K562 (cell line): ENCODE data around the gene SLC48A1. TPM values are rescaled to one million over a fixed set of nuclear protein-coding genes. Genes with fewer than 3 reads are reported as not detected.
A peak's percentile ranks its signal among the peaks of the same experiment; 100 is the strongest.

Experiments used
- BCOR ChIP-seq: fragments of 450-650 bp; IDR thresholded peaks from 2 replicates; pipeline ENCODE4 v1.6.1; 2016
- CREBBP ChIP-seq: IDR thresholded peaks from one replicate; pipeline ENCODE4 v1.6.1; 2012; ENCODE audit warnings: low read depth, mild to moderate bottlenecking, control low read depth, inconsistent platforms, low read length
- GATAD2A ChIP-seq: fragments of 450-650 bp; IDR thresholded peaks from 2 replicates; pipeline ENCODE4 v1.6.1; 2017
- MYNN ChIP-seq, 2 experiments: sonication (generic); formaldehyde crosslinking in 1 of 2; IDR thresholded peaks; 2 replicates each; pipeline versions ENCODE4 v1.5.0 to v1.6.1; 2016 to 2020; ENCODE audit warnings: antibody characterized with exemption in 1 of 2, missing genetic modification reagents in 1 of 2
- NR3C1 ChIP-seq: sonication (generic); formaldehyde crosslinking; IDR thresholded peaks from 2 replicates; pipeline ENCODE4 v1.8.1; 2022; ENCODE audit warnings: missing genetic modification reagents
- RB1 ChIP-seq: fragments of 450-650 bp; IDR thresholded peaks from 2 replicates; pipeline ENCODE4 v1.6.1; 2017; ENCODE audit warnings: low read depth, mild to moderate bottlenecking
- RBM25 ChIP-seq: fragments of 200-400 bp; formaldehyde crosslinking; IDR thresholded peaks from 2 replicates; pipeline ENCODE4 v1.6.1; 2018; ENCODE audit warnings: low read length, low read depth, moderate library complexity; ENCODE audit not compliant: severe bottlenecking
- SIRT6 ChIP-seq: IDR thresholded peaks from one replicate; pipeline ENCODE4 v1.6.1; 2012; ENCODE audit warnings: low read depth, mild to moderate bottlenecking, control low read depth, inconsistent platforms, low read length, moderate library complexity
- polyA plus RNA-seq, 8 experiments: library from polyadenylated mRNA; depleted of rRNA in 4 of 8; stranded (reverse) in 5 of 8; unstranded in 3 of 8; fragments of >200 nt; fragmentation: Nextera tagmentation in 2 of 8; fragmentation: Illumina TruSeq in 1 of 8; extraction: Ambion mirVana in 2 of 8; extraction: Trizol in 1 of 8; gene quantifications; 2 replicates each; pipeline versions ENCODE4 v1.2.1 to v1.2.3, GENCODE V29; 2011 to 2014; ENCODE audit warnings: inconsistent platforms in 1 of 8, missing spikeins in 1 of 8
- total RNA-seq, 7 experiments: library from RNA; depleted of rRNA in 6 of 7; stranded (reverse); fragments of >200 nt in 6 of 7; fragmentation: Illumina TruSeq in 2 of 7; extraction: Trizol in 2 of 7; gene quantifications; 2 replicates each; pipeline versions ENCODE4 v1.2.1 to v1.2.3, GENCODE V29; 2011 to 2021; ENCODE audit warnings: low replicate concordance in 1 of 7
- TF ChIP-seq, protein P1 (sequence below): fragments of 450-650 bp; IDR thresholded peaks from 2 replicates; pipeline ENCODE4 v1.6.1; 2014; ENCODE audit warnings: low read depth, mild to moderate bottlenecking, moderate library complexity, borderline replicate concordance
- TF ChIP-seq, protein P2 (sequence below): fragments of 450-650 bp; IDR thresholded peaks from 2 replicates; pipeline ENCODE4 v1.7.0; 2016; ENCODE audit warnings: borderline replicate concordance
- TF ChIP-seq, protein P3 (sequence below), 2 experiments: IDR thresholded peaks; 2 replicates each; pipeline ENCODE4 v1.6.1; 2012; ENCODE audit warnings: improper control_type of control experiment in 2 of 2, low read depth in 2 of 2, low read length in 2 of 2, borderline replicate concordance in 1 of 2

Gene SLC48A1
- total and polyA plus RNA-seq, 9 of the 15 experiments (the other 6 are each of a cell fraction or from before 2014, with no cell fraction given), result 10.7 to 37.5 (median 18.7) TPM

DNA sequence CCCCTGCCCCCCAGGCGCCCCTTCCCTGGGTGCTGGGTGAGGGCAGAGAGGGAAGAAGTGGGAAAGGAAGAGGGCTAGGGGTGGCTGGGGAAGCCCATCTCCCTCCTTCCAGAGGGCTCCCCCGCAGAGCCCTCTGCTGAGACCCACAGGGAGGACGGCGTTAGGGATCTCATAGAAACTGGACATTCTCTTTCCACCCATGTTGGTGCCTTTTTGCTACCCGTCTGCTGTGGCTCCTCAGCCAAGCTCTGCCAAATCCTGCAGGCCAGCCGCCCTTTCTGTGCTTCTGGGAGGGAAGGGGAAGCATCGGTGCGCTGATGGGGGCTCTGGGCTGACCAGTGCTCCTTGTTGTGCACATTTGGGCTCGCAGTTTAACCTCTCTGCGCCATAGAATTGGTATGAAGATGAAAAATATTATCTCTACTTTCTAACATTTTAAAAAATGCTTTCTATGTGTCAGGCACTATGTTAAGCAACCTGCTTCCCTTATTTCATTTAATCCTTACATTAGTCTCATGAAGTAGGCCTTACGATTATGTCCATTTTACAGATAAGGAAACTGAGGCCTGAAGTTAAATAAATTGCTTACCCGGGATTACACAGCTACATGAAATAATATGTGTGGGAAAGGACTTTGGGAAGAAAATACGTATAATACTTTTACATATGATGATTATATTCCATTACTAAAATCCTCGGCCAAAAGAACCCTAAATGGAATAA, 981 bp downstream of the SLC48A1 start (continued):
- TF ChIP-seq, protein P1, sequence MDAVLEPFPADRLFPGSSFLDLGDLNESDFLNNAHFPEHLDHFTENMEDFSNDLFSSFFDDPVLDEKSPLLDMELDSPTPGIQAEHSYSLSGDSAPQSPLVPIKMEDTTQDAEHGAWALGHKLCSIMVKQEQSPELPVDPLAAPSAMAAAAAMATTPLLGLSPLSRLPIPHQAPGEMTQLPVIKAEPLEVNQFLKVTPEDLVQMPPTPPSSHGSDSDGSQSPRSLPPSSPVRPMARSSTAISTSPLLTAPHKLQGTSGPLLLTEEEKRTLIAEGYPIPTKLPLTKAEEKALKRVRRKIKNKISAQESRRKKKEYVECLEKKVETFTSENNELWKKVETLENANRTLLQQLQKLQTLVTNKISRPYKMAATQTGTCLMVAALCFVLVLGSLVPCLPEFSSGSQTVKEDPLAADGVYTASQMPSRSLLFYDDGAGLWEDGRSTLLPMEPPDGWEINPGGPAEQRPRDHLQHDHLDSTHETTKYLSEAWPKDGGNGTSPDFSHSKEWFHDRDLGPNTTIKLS, result 0 out of 2 replicates have a peak, but pooled peaks have one; percentile 18
- TF ChIP-seq MYNN (IDR thresholded peaks at IDR 0.05), result peak; percentile 43; the same call in 1 of the 2 replicates
- TF ChIP-seq MYNN (CRISPR knock-in tag; IDR thresholded peaks at IDR 0.05), result no peak
- TF ChIP-seq, protein P2, sequence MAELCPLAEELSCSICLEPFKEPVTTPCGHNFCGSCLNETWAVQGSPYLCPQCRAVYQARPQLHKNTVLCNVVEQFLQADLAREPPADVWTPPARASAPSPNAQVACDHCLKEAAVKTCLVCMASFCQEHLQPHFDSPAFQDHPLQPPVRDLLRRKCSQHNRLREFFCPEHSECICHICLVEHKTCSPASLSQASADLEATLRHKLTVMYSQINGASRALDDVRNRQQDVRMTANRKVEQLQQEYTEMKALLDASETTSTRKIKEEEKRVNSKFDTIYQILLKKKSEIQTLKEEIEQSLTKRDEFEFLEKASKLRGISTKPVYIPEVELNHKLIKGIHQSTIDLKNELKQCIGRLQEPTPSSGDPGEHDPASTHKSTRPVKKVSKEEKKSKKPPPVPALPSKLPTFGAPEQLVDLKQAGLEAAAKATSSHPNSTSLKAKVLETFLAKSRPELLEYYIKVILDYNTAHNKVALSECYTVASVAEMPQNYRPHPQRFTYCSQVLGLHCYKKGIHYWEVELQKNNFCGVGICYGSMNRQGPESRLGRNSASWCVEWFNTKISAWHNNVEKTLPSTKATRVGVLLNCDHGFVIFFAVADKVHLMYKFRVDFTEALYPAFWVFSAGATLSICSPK, result peak; percentile 80; the same call in 1 of the 2 replicates
- peak; percentile 98 for TF ChIP-seq RBM25
- TF ChIP-seq NR3C1 (CRISPR knock-in tag), result peak; percentile 4; the same call in 1 of the 2 replicates
- TF ChIP-seq GATAD2A, result peak; percentile 90; the same call in 1 of the 2 replicates
- TF ChIP-seq, protein P3, sequence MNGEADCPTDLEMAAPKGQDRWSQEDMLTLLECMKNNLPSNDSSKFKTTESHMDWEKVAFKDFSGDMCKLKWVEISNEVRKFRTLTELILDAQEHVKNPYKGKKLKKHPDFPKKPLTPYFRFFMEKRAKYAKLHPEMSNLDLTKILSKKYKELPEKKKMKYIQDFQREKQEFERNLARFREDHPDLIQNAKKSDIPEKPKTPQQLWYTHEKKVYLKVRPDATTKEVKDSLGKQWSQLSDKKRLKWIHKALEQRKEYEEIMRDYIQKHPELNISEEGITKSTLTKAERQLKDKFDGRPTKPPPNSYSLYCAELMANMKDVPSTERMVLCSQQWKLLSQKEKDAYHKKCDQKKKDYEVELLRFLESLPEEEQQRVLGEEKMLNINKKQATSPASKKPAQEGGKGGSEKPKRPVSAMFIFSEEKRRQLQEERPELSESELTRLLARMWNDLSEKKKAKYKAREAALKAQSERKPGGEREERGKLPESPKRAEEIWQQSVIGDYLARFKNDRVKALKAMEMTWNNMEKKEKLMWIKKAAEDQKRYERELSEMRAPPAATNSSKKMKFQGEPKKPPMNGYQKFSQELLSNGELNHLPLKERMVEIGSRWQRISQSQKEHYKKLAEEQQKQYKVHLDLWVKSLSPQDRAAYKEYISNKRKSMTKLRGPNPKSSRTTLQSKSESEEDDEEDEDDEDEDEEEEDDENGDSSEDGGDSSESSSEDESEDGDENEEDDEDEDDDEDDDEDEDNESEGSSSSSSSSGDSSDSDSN (IDR thresholded peaks at IDR 0.05; ENCODE audit: borderline replicate concordance in 1 of 2, low read depth in 2 of 2, low read length in 2 of 2), result peak; percentile 23 to 59; a peak in 1 of 4 replicates
- TF ChIP-seq RB1, result 0 out of 2 replicates have a peak, but pooled peaks have one; percentile 8
- TF ChIP-seq SIRT6, result no peak
- no peak for TF ChIP-seq CREBBP
- TF ChIP-seq BCOR, result peak; percentile 97
